Measurements from ENCODE around the gene CTU1.

Gene CTU1

GRCh38 chr19:51107406-51108065 is 673 bp downstream of the CTU1 start:
- DNase-seq (ENCODE audit: extremely low read depth in 1 of 2, low read depth in 1 of 2): no peak

- no peak for DNase-seq (ENCODE audit: extremely low read depth in 1 of 2, low read depth in 1 of 2)
These were observed 4.3 kb downstream of the CTU1 start for GRCh38 chr19:51103926-51104341.

- DNase-seq (ENCODE audit: extremely low read depth in 1 of 2, low read depth in 1 of 2): no peak
These were observed 5.2 kb downstream of the CTU1 start for GRCh38 chr19:51102991-51103390.

GRCh38 chr19:51101171-51101865 is 6.9 kb downstream of the CTU1 start:
- no peak for DNase-seq (ENCODE audit: extremely low read depth in 1 of 2, low read depth in 1 of 2)

- DNase-seq (ENCODE audit: extremely low read depth in 1 of 2, low read depth in 1 of 2): no peak
These were observed 7.6 kb downstream of the CTU1 start for GRCh38 chr19:51100601-51101000.

GRCh38 chr19:51099047-51099382 is 9.2 kb downstream of the CTU1 start:
- no peak for DNase-seq (ENCODE audit: extremely low read depth in 1 of 2, low read depth in 1 of 2)

- DNase-seq (ENCODE audit: extremely low read depth in 1 of 2, low read depth in 1 of 2): no peak
These were observed 9.7 kb downstream of the CTU1 start for GRCh38 chr19:51098365-51099046.

GRCh38 chr19:51097796-51098195 is 10.4 kb downstream of the CTU1 start:
- no peak for DNase-seq (ENCODE audit: extremely low read depth in 1 of 2, low read depth in 1 of 2)

- peak; percentile 48 to 64 for DNase-seq (ENCODE audit: extremely low read depth in 1 of 2, low read depth in 1 of 2)
These were observed 11.0 kb downstream of the CTU1 start for GRCh38 chr19:51097166-51097738.

- DNase-seq (ENCODE audit: extremely low read depth in 1 of 2, low read depth in 1 of 2): no peak
These were observed 11.6 kb downstream of the CTU1 start for GRCh38 chr19:51096473-51097165.

GRCh38 chr19:51094696-51095279 is 13.4 kb downstream of the CTU1 start:
- no peak for DNase-seq (ENCODE audit: extremely low read depth in 1 of 2, low read depth in 1 of 2)

GRCh38 chr19:51093510-51094345 is 14.5 kb downstream of the CTU1 start:
- no peak for DNase-seq (ENCODE audit: extremely low read depth in 1 of 2, low read depth in 1 of 2)

GRCh38 chr19:51093101-51093500 is 15.1 kb downstream of the CTU1 start:
- DNase-seq (ENCODE audit: extremely low read depth in 1 of 2, low read depth in 1 of 2): no peak

- no peak for DNase-seq (ENCODE audit: extremely low read depth in 1 of 2, low read depth in 1 of 2)
These were observed 16.0 kb downstream of the CTU1 start for GRCh38 chr19:51091895-51092873.

- DNase-seq (ENCODE audit: extremely low read depth in 1 of 2, low read depth in 1 of 2): no peak
These were observed 17.1 kb downstream of the CTU1 start for GRCh38 chr19:51091126-51091525.

GRCh38 chr19:51090471-51090870 is 17.7 kb downstream of the CTU1 start:
- no peak for DNase-seq (ENCODE audit: extremely low read depth in 1 of 2, low read depth in 1 of 2)

- DNase-seq (ENCODE audit: extremely low read depth in 1 of 2, low read depth in 1 of 2): no peak
These were observed 18.4 kb downstream of the CTU1 start for GRCh38 chr19:51089786-51090185.

- DNase-seq (ENCODE audit: extremely low read depth in 1 of 2, low read depth in 1 of 2): no peak
These were observed 21.9 kb downstream of the CTU1 start for GRCh38 chr19:51086153-51086850.

Measured in activated CD8-positive, alpha-beta memory T cell treated with anti-CD3 and anti-CD28 coated beads for 1 hour (primary cell).